Measurements from ENCODE around the gene IL22RA1.

Gene IL22RA1

GRCh38 chr1:24167008-24167407, 24.1 kb upstream of the IL22RA1 start:
- DNase-seq (ENCODE audit: low spot score) = no peak

- DNase-seq (ENCODE audit: low spot score) = no peak
Observed at GRCh38 chr1:24165500-24165899, 22.6 kb upstream of the IL22RA1 start.

GRCh38 chr1:24164004-24164403, 21.1 kb upstream of the IL22RA1 start:
- no peak for DNase-seq (ENCODE audit: low spot score)

- no peak for DNase-seq (ENCODE audit: low spot score)
Observed at GRCh38 chr1:24162201-24162600, 19.3 kb upstream of the IL22RA1 start.

GRCh38 chr1:24161270-24161669, 18.3 kb upstream of the IL22RA1 start:
- DNase-seq (ENCODE audit: low spot score) = no peak

- DNase-seq (ENCODE audit: low spot score) = no peak
Observed at GRCh38 chr1:24159366-24159765, 16.4 kb upstream of the IL22RA1 start.

- DNase-seq (ENCODE audit: low spot score) = peak; percentile 45
Observed at GRCh38 chr1:24157918-24158481, 15.1 kb upstream of the IL22RA1 start.

- no peak for DNase-seq (ENCODE audit: low spot score)
Observed at GRCh38 chr1:24156542-24157260, 13.8 kb upstream of the IL22RA1 start.

- no peak for DNase-seq (ENCODE audit: low spot score)
Observed at GRCh38 chr1:24155011-24155782, 12.3 kb upstream of the IL22RA1 start.

GRCh38 chr1:24154215-24154614, 11.3 kb upstream of the IL22RA1 start:
- DNase-seq (ENCODE audit: low spot score) = no peak

GRCh38 chr1:24152631-24153494, 9.9 kb upstream of the IL22RA1 start:
- DNase-seq (ENCODE audit: low spot score) = no peak

GRCh38 chr1:24151175-24151533, 8.2 kb upstream of the IL22RA1 start:
- no peak for DNase-seq (ENCODE audit: low spot score)

- DNase-seq (ENCODE audit: low spot score) = peak; percentile 82
Observed at GRCh38 chr1:24150234-24151174, 7.6 kb upstream of the IL22RA1 start.

GRCh38 chr1:24149866-24150233, 6.9 kb upstream of the IL22RA1 start:
- peak; percentile 80 for DNase-seq (ENCODE audit: low spot score)

GRCh38 chr1:24147816-24148215, 4.9 kb upstream of the IL22RA1 start:
- DNase-seq (ENCODE audit: low spot score) = no peak

- DNase-seq (ENCODE audit: low spot score) = no peak
Observed at GRCh38 chr1:24147194-24147593, 4.3 kb upstream of the IL22RA1 start.

- DNase-seq (ENCODE audit: low spot score) = no peak
Observed at GRCh38 chr1:24141311-24141997, 1.5 kb downstream of the IL22RA1 start.

- no peak for DNase-seq (ENCODE audit: low spot score)
Observed at GRCh38 chr1:24140741-24141181, 2.2 kb downstream of the IL22RA1 start.

- DNase-seq (ENCODE audit: low spot score) = no peak
Observed at GRCh38 chr1:24139841-24140425, 3.0 kb downstream of the IL22RA1 start.

GRCh38 chr1:24139222-24139489, 3.8 kb downstream of the IL22RA1 start:
- no peak for DNase-seq (ENCODE audit: low spot score)
